Skeletal muscle tissue (tissue), 4 donors: ENCODE measurements around the gene MSANTD1. TPM values are rescaled to one million over a fixed set of nuclear protein-coding genes. Genes with fewer than 3 reads are reported as not detected.
A peak's percentile ranks its signal among the peaks of the same experiment; 100 is the strongest.

Source experiments
- H3K27ac ChIP-seq: one replicate; pipeline ENCODE4 v1.7.0; 2013; ENCODE audit warnings: mild to moderate bottlenecking, low read depth, low read length, inconsistent platforms
- H3K27me3 ChIP-seq, 3 donors: one replicate each; pipeline ENCODE4 v1.7.0; 2013; ENCODE audit warnings: low read length in 3 of 3; ENCODE audit not compliant: control insufficient read depth in 3 of 3, insufficient read depth in 3 of 3
- H3K36me3 ChIP-seq, 3 donors: one replicate each; pipeline ENCODE4 v1.7.0; 2013; ENCODE audit warnings: low read length in 3 of 3; ENCODE audit not compliant: control insufficient read depth in 3 of 3, insufficient read depth in 3 of 3
- H3K4me1 ChIP-seq, 3 donors: one replicate each; pipeline ENCODE4 v1.7.0; 2013; ENCODE audit warnings: low read length in 3 of 3, mild to moderate bottlenecking in 3 of 3; ENCODE audit not compliant: control insufficient read depth in 3 of 3, insufficient read depth in 3 of 3
- H3K4me3 ChIP-seq, 3 donors: one replicate each; pipeline ENCODE4 v1.7.0; 2013; ENCODE audit warnings: low read length in 3 of 3
- H3K9ac ChIP-seq, 3 donors: one replicate each; pipeline ENCODE4 v1.7.0; 2013; ENCODE audit warnings: low read length in 3 of 3, mild to moderate bottlenecking in 3 of 3, moderate library complexity in 2 of 3, low read depth in 1 of 3
- H3K9me3 ChIP-seq, 3 donors: one replicate each; pipeline ENCODE4 v1.7.0; 2013; ENCODE audit warnings: low read length in 3 of 3; ENCODE audit not compliant: control insufficient read depth in 3 of 3
- total RNA-seq: library from RNA; depleted of rRNA; stranded (reverse); fragments of >200 nt; gene quantifications from one replicate; pipeline ENCODE4 v1.2.3, GENCODE V29; 2014
- donor health status: Osteomylitis.

MSANTD1 gene
- total RNA-seq, 1 donor from 2014 or later: 1.0 TPM

DNA sequence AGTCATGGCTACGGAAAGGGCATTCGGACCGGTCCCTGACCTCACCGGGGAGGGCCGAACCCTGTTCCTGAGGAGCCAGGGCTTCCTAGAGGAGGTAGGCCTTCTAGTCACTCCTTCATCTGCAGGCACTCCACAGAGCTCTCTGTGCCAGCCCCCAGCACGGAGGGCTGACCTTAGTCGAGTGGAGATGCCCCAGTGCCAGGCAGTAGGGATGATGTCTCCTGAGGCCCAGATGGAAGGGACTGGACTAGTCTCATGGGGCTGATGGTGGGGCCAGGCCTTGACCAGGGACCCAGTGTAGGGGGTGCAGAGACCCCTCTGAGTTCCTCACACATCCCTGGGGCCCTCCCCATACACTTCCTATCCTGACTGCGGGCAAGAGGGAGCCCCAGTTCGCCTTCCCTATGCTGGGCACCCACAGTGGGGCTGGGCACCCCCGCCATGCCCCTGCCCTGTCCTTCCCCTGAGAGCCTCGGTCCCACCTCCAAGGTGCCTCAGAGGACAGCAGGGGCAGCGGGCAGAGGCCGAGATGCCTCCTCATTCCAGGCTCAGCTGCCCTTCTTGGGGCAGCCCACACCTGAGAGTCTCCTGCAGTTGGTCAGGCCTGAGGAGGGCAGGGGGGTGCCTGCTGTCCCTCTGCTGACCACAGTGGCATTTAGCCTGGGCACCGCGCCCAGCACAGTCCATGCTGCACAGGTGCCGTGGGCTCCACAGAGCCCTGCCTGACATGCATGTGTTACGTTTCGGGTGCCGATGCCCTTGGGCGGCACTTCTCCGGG lies 1.4 kb upstream of the MSANTD1 start:
- H3K27me3 ChIP-seq: no peaks in the 10 kb centered on the region
- peaks cover 0 to 13% (median 0%) of the 10 kb centered on the region in 3 donors for H3K4me1 ChIP-seq
- H3K9ac ChIP-seq: no peak overlapping the region
- no peak overlapping the region for H3K27ac ChIP-seq
- H3K36me3 ChIP-seq: peaks cover 0 to 15% (median 7%) of the 10 kb centered on the region in 3 donors
- H3K4me3 ChIP-seq: no peak overlapping the region
- no peaks in the 10 kb centered on the region for H3K9me3 ChIP-seq

DNA sequence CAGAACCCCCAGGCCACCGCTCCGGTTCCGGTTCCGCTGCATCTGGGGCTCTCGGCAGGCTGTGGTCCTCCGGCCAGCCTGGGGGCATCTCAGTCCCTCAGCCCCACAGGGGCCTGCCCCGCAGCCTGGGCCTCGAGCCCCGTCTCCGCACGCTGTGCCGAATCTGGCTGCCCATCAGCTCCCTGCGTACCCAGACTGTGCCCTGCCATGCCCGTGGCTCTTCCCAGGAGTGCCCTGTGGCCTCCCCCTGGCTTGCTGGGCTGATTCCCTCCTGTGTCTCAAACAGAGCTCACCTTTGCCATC lies 830 bp upstream of the MSANTD1 start:
- Histone ChIP-seq H3K9ac (peak overlapping the region in 1 of 3 donors; percentile 25), H3K4me1 (peaks cover 0 to 13% (median 0%) of the 10 kb centered on the region in 3 donors), H3K4me3 (no peak overlapping the region), H3K27ac (no peak overlapping the region), H3K9me3 (no peaks in the 10 kb centered on the region), H3K27me3 (no peaks in the 10 kb centered on the region), H3K36me3 (peaks cover under 1 to 10% (median 7%) of the 10 kb centered on the region in 3 donors)

DNA sequence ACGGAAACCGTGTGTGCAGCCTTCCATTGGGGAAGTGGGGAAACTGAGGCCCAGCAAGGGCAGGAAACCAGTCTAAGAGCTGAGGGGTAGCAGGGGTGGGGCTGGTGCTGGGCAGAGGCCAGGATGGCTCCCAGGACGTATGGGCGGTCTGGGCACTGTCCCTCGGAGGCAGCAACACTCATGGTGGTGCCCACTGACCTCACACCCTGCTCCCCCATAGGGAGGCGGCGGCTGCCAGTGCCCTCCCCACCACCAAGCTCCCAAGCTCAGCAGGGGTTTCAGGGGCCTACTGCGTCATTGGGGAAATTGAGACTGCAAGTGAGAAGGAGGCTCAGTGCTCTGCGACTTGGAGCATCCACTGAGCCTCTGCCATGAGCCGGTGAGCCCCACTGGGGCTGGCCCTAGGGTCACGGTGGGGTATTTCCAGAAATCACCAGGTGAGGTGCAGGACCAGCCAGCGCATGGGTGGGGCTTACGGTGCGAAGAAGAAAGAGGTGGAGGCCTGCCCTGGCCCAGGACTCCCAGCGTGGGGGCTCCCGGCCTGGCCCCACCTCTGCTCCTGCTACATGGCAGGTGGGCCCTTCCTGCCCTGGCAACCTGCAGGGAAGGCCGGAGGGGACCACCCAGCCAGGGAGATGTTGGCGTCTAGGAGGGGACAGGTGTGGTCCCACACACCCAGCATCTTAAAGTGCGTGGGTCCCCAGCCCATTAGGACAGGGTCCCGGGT lies 915 bp downstream of the MSANTD1 start:
- Histone ChIP-seq H3K27me3 (no peaks in the 10 kb centered on the region), H3K36me3 (peaks cover 3 to 14% (median 5%) of the 10 kb centered on the region in 3 donors), H3K4me3 (no peak overlapping the region), H3K27ac (no peak overlapping the region), H3K9me3 (no peaks in the 10 kb centered on the region), H3K9ac (no peak overlapping the region), H3K4me1 (peaks cover 0 to 13% (median 0%) of the 10 kb centered on the region in 3 donors)

- Histone ChIP-seq H3K4me3 (no peak overlapping the region), H3K27me3 (no peaks in the 10 kb centered on the region), H3K9ac (no peak overlapping the region), H3K4me1 (peaks cover 0 to 13% (median 0%) of the 10 kb centered on the region in 3 donors), H3K36me3 (peaks cover 3 to 15% (median 5%) of the 10 kb centered on the region in 3 donors), H3K27ac (no peak overlapping the region), H3K9me3 (no peaks in the 10 kb centered on the region)
These were observed 1.5 kb downstream of the MSANTD1 start for GRCh38 chr4:3250438-3250955.

- H3K36me3 ChIP-seq: peaks cover 4 to 16% (median 5%) of the 10 kb centered on the region in 3 donors
- no peak overlapping the region for H3K4me3 ChIP-seq
- no peak overlapping the region for H3K27ac ChIP-seq
- no peaks in the 10 kb centered on the region for H3K9me3 ChIP-seq
- no peak overlapping the region for H3K9ac ChIP-seq
- H3K4me1 ChIP-seq: peaks cover 0 to 13% (median 0%) of the 10 kb centered on the region in 3 donors
- no peaks in the 10 kb centered on the region for H3K27me3 ChIP-seq
These were observed 2.2 kb downstream of the MSANTD1 start for GRCh38 chr4:3250956-3251690.

DNA sequence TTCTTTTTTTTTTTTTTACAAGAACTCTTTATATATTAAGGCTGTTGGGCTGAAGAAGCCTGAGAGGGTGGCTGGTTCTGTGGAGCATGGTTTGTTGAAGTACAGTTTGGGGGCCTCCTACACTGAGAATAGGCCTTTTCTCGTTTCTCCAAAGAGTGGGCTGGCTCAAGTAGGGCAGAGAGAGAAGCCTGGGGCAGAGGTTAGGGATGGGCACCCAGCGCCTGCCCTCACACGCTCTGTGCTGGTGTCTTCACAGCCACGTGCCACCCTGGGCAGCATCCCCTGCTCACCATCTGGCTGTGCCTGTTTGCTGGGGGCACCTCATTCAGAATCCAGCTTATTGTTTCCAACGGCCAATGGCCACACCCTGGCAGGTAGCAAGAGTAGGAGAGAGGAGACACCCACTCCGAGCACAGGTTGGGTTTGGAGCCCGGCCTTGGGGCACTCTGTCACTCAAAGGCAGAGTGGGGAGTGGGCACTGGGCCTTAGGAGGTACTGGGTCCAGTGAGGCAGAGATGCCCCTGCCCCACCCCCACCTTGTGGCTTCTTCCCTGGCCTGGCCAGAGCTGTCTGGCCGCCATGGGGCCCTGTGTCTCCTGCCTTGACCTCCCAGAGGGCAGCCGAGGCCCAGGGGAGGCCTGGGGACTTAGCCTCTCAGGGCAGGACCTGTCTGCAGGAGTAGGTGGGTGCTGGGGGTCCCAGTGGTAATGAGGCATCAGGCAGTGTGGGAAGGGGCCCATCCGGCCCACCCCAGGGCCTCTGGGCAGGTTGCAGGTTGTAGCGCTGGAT lies 2.9 kb downstream of the MSANTD1 start:
- Histone ChIP-seq H3K9ac (peak overlapping the region in 1 of 3 donors; percentile 8), H3K9me3 (no peaks in the 10 kb centered on the region), H3K27me3 (no peaks in the 10 kb centered on the region), H3K4me3 (no peak overlapping the region), H3K27ac (no peak overlapping the region), H3K36me3 (peaks cover 4 to 21% (median 5%) of the 10 kb centered on the region in 3 donors), H3K4me1 (peaks cover 0 to 13% (median 7%) of the 10 kb centered on the region in 3 donors)

DNA sequence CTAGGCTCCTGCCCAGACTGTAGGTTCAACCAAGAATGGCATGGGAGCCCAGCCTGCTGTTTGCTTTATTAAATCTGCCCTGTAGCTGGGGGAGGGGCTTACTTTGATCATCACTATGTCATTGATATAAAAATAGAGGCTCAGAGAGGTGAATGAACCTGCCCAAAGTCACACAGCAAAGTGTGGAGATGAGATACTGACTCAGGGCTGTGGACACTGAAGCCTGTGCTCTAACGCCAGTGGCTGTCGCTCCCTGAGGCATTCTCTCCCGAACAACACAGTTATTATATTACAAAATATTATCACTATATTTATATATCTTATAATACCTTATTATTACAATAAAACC lies 3.5 kb downstream of the MSANTD1 start:
- H3K9me3 ChIP-seq: no peaks in the 10 kb centered on the region
- H3K4me3 ChIP-seq: no peak overlapping the region
- no peak overlapping the region for H3K9ac ChIP-seq
- H3K36me3 ChIP-seq: peaks cover 4 to 21% (median 5%) of the 10 kb centered on the region in 3 donors
- H3K27me3 ChIP-seq: no peaks in the 10 kb centered on the region
- H3K4me1 ChIP-seq: peaks cover 0 to 10% (median 7%) of the 10 kb centered on the region in 3 donors
- no peak overlapping the region for H3K27ac ChIP-seq

DNA sequence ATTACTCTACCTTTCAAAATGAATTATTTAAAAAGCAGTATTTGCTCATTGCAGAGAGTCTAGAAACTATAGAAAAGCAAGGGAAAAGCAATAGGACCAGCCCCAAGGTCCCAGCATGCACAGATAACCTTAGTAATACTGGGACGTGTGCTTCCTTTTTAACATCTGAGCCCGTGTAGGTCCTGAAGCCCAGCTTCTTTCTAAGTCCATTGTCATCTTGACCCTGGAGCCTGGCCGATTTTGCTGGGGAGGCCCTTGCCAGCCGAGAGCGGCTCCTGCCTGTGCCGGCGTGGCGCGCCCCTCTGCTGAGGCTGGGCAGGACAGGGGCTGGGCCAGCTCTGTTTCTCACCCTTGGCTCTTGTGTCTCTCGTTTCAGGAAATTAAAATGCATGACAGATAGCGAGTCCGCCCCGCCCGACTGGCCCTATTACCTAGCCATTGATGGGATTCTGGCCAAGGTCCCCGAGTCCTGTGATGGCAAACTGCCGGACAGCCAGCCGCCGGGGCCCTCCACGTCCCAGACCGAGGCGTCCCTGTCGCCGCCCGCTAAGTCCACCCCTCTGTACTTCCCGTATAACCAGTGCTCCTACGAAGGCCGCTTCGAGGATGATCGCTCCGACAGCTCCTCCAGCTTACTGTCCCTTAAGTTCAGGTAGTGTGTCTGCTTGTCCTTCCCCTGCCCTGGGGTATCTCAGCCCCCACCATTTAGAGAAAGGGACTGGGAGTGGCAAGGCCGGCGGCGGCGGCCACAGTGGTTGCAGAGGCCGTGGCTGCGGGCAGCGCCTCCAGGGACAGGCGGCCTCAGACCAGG lies 4.1 kb downstream of the MSANTD1 start:
- Histone ChIP-seq H3K4me3 (no peak overlapping the region), H3K36me3 (peaks cover 4 to 21% (median 5%) of the 10 kb centered on the region in 3 donors), H3K9ac (no peak overlapping the region), H3K27ac (no peak overlapping the region), H3K27me3 (no peaks in the 10 kb centered on the region), H3K4me1 (peaks cover 0 to 7% (median 4%) of the 10 kb centered on the region in 3 donors), H3K9me3 (no peaks in the 10 kb centered on the region)

DNA sequence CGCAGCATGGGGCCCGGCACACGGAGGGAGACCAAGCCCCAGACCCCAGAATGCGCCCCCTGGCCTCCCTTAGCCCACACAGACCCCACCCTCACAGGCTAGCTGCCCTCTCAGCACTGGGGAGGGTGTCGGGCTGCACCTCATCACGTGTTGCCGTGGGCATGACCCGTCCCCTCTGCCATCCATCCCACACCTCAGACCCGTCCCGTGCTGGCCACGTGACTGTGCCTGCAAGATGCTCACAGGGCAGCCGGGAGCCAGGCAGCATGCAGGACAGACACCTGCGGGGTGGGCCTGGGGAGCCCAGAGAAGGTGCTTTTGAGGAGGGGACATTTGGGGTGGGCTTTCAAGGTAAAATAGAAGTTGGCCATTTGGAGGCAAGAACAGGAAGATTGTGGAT lies 4.8 kb downstream of the MSANTD1 start:
- Histone ChIP-seq H3K27me3 (no peaks in the 10 kb centered on the region), H3K9me3 (no peaks in the 10 kb centered on the region), H3K4me1 (peaks cover 0 to 7% (median 4%) of the 10 kb centered on the region in 3 donors), H3K36me3 (peaks cover 4 to 21% (median 5%) of the 10 kb centered on the region in 3 donors), H3K4me3 (no peak overlapping the region), H3K27ac (no peak overlapping the region), H3K9ac (no peak overlapping the region)
